ENCODE results near the gene OSBPL5. TPM values are rescaled to one million over a fixed set of nuclear protein-coding genes. Genes with fewer than 3 reads are reported as not detected.
A peak's percentile ranks its signal among the peaks of the same experiment; 100 is the strongest.

The OSBPL5 gene
- total and polyA plus RNA-seq, 11 donors, result 10.1 to 27.7 (median 16.4) TPM

DNA sequence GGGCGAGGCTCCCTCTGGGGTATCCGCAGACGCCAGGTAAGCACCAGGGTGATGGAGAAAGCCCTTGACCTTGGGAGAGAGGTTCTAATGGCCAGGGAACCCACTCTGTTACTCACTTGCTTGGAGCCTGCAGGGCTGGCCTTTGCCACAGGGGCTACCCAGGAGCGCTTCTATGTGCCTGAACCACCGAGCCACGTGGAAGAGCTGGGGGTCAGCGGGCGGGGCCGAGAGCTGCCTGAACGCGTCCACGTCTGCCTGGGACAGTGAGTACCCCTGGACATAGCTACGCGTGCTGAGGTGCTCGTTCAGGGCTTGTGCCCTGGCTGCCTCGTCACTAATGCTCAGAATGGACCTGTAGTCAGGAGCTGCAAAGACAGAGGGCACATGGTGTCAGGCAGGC is 117.5 kb downstream of the OSBPL5 start:
- ATAC-seq (no peak), DNase-seq (no peak)
- H3K4me3 ChIP-seq, result no peak overlapping the region
- H3K27ac ChIP-seq, result no peak overlapping the region
- H3K9me3 ChIP-seq, result no peaks in the 10 kb centered on the region
- no peaks in the 10 kb centered on the region for H3K27me3 ChIP-seq
- H3K36me3 ChIP-seq, result peaks cover 0 to 42% (median 10%) of the 10 kb centered on the region in 9 donors
- intact Hi-C loops (cut with DNase I), result no loop called here
- WGBS, 4 donors, result 91 to 97% (median 94%) methylated on average over 12 to 16 of the region's 16 CpGs
- no peak for TF ChIP-seq POLR2A (IDR thresholded peaks at IDR 0.05)
- TF ChIP-seq, protein P1, sequence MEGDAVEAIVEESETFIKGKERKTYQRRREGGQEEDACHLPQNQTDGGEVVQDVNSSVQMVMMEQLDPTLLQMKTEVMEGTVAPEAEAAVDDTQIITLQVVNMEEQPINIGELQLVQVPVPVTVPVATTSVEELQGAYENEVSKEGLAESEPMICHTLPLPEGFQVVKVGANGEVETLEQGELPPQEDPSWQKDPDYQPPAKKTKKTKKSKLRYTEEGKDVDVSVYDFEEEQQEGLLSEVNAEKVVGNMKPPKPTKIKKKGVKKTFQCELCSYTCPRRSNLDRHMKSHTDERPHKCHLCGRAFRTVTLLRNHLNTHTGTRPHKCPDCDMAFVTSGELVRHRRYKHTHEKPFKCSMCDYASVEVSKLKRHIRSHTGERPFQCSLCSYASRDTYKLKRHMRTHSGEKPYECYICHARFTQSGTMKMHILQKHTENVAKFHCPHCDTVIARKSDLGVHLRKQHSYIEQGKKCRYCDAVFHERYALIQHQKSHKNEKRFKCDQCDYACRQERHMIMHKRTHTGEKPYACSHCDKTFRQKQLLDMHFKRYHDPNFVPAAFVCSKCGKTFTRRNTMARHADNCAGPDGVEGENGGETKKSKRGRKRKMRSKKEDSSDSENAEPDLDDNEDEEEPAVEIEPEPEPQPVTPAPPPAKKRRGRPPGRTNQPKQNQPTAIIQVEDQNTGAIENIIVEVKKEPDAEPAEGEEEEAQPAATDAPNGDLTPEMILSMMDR (IDR thresholded peaks at IDR 0.05), result no peak
- H3K4me1 ChIP-seq, result peaks cover 4 to 56% (median 44%) of the 10 kb centered on the region in 12 donors

DNA sequence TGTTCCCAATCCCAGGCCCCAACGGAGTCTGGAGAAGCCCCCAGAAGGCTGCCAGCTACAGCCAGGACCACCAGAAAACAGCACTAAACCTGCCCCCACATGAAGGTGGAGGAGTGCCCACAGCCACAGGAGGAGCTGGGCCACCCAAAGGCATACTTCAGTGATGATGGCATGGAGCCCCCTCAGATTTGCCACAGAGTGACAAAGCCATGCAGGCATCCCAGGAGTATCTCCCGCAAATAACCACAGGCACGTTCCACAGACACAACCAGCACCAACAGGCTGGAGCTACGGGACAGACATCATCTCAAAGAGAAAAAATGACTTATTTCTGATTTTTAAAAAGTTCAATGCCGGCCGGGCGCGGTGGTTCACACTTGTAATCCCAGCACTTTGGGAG is 118.5 kb downstream of the OSBPL5 start:
- WGBS, 4 donors, result 83 to 92% (median 87%) methylated on average over 8 of the region's 8 CpGs
- Histone ChIP-seq H3K4me3 (no peak overlapping the region), H3K27ac (no peak overlapping the region), H3K4me1 (peaks cover 0 to 52% (median 42%) of the 10 kb centered on the region in 12 donors), H3K27me3 (no peaks in the 10 kb centered on the region), H3K36me3 (peaks cover 0 to 45% (median 11%) of the 10 kb centered on the region in 9 donors), H3K9me3 (no peaks in the 10 kb centered on the region)
- ATAC-seq (no peak), DNase-seq (no peak)
- TF ChIP-seq, protein P1 (IDR thresholded peaks at IDR 0.05), result no peak
- no peak for TF ChIP-seq POLR2A (IDR thresholded peaks at IDR 0.05)
- intact Hi-C loops (cut with DNase I), result no loop called here

DNA sequence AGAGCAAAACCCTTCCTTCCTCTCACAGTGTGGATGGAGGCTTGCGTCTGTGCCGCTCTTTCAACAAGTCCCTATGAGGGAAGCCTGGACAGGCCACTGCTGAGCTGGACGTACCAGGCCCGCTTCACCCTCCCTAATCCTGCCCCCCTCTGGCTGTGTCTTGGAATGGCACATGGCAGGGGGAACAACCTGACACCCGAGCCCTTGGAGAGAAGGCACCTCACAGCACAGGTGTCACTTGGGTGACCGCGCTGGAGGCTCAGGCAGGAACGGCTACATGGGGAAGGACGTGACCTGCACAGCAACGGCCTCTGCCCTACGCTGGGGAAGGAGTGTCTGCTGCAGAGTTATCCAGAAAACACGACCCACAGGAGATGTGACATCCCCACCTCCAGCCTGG is 118.9 kb downstream of the OSBPL5 start:
- Histone ChIP-seq H3K36me3 (peaks cover 0 to 49% (median 14%) of the 10 kb centered on the region in 9 donors), H3K27me3 (no peaks in the 10 kb centered on the region), H3K4me1 (peaks cover 0 to 52% (median 39%) of the 10 kb centered on the region in 12 donors), H3K4me3 (no peak overlapping the region), H3K9me3 (no peaks in the 10 kb centered on the region), H3K27ac (no peak overlapping the region)
- intact Hi-C loops (cut with DNase I), result no loop called here
- 67 to 100% (median 91%) methylated on average over 4 to 12 of the region's 12 CpGs for WGBS, 4 donors
- TF ChIP-seq POLR2A (IDR thresholded peaks at IDR 0.05), result no peak
- TF ChIP-seq, protein P1 (IDR thresholded peaks at IDR 0.05), result peak in 3 of 12 donors; percentile 11 to 17 (median 17)
- ATAC-seq (no peak), DNase-seq (no peak)

DNA sequence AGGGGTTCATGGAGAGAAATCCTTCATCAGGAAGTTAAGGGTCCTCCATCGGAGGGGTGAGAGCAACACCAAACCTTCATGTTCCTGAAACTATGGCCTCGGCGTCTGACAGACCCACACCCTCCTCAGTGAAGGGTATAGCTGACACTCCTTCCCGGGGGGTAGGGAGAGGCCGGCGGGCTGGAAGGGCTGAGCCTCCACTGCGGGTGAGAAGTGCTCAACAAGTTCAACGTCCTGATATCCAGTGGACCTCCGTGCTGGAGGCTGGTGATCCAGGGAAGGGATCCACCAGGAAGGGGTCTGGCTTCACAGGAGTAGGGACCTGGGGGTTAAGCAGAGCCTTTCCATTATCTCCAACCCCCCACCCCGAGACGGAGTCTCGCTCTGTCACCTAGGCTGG is 120.2 kb downstream of the OSBPL5 start:
- H3K4me3 ChIP-seq, result no peak overlapping the region
- no peak for TF ChIP-seq POLR2A (IDR thresholded peaks at IDR 0.05)
- TF ChIP-seq, protein P1 (IDR thresholded peaks at IDR 0.05), result no peak
- no peaks in the 10 kb centered on the region for H3K9me3 ChIP-seq
- intact Hi-C loops (cut with DNase I), result loop anchor here in 1 of 10 donors (5.0 kb wide), 1 partner anchor 172 kb away; the partner anchor contains the start of gene MRGPRG
- no peak overlapping the region for H3K27ac ChIP-seq
- H3K27me3 ChIP-seq, result no peaks in the 10 kb centered on the region
- DNase-seq (no peak), ATAC-seq (no peak)
- 89 to 96% (median 93%) methylated on average over 9 to 12 of the region's 12 CpGs for whole genome bisulfite sequencing, 4 donors
- H3K36me3 ChIP-seq, result peaks cover 0 to 62% (median 26%) of the 10 kb centered on the region in 9 donors
- peaks cover 0 to 41% (median 34%) of the 10 kb centered on the region in 12 donors for H3K4me1 ChIP-seq

Measured in heart left ventricle (tissue), 16 donors.